NK-92 treated with Interleukin-12 subunit alpha and Interleukin-12 subunit beta, amount 100 ng/mL, for 24 hours (cell line): ENCODE measurements around the gene SNUPN.
A peak's percentile ranks its signal among the peaks of the same experiment; 100 is the strongest.
"Not testable (repeated sequence)": the region's sequence is repeated elsewhere in the genome, so short reads cannot be mapped to it uniquely, and the experiment has no call there.

Experiments
- DNase-seq: peaks from one replicate; lab custom pipeline; 2025; lab: John Stamatoyannopoulos, UW

Gene SNUPN

GRCh38 chr15:75583701-75584100 lies 41.8 kb downstream of the SNUPN start:
- DNase-seq: no peak

GRCh38 chr15:75582943-75583342 lies 42.6 kb downstream of the SNUPN start:
- DNase-seq: not testable (repeated sequence)

GRCh38 chr15:75578948-75579920 lies 46.3 kb downstream of the SNUPN start, which contains the start of gene PTPN9:
PTPN9 (minus strand) TSS chr15:75579315; CDS start chr15:75578776, 539 bp downstream.
- peak; percentile 82 for DNase-seq

- peak; percentile 21 for DNase-seq
Observed at GRCh38 chr15:75578173-75578947, 47.2 kb downstream of the SNUPN start.

GRCh38 chr15:75577401-75578172 lies 47.9 kb downstream of the SNUPN start:
- no peak for DNase-seq

GRCh38 chr15:75573648-75574384 lies 51.7 kb downstream of the SNUPN start:
- no peak for DNase-seq

GRCh38 chr15:75570126-75570845 lies 55.2 kb downstream of the SNUPN start:
- no peak for DNase-seq

GRCh38 chr15:75565062-75565970 lies 60.2 kb downstream of the SNUPN start:
- no peak for DNase-seq

GRCh38 chr15:75561888-75562287 lies 63.6 kb downstream of the SNUPN start:
- DNase-seq: no peak

GRCh38 chr15:75559360-75559759 lies 66.2 kb downstream of the SNUPN start:
- not testable (repeated sequence) for DNase-seq

GRCh38 chr15:75558955-75559354 lies 66.6 kb downstream of the SNUPN start:
- DNase-seq: not testable (repeated sequence)

GRCh38 chr15:75554717-75555116 lies 70.8 kb downstream of the SNUPN start:
- DNase-seq: no peak

GRCh38 chr15:75553659-75554058 lies 71.9 kb downstream of the SNUPN start:
- no peak for DNase-seq

- no peak for DNase-seq
Observed at GRCh38 chr15:75551091-75551490, 74.4 kb downstream of the SNUPN start.
